CD4-positive, alpha-beta memory T cell (primary cell): ENCODE data around the gene CNNM3. TPM values are rescaled to one million over a fixed set of nuclear protein-coding genes. Genes with fewer than 3 reads are reported as not detected.
A peak's percentile ranks its signal among the peaks of the same experiment; 100 is the strongest.

Source experiments
- CTCF ChIA-PET: fragments of 350-600 bp; sonication (Branson Sonifier 250); formaldehyde crosslinking; loops from one replicate; lab custom pipeline; 2021; ENCODE audit warnings: inconsistent platforms; ENCODE audit not compliant: partially characterized antibody; lab: Charles Lee
- POLR2A ChIA-PET: fragments of 350-600 bp; sonication (Branson Sonifier 250); formaldehyde crosslinking; loops from one replicate; lab custom pipeline; 2021; ENCODE audit not compliant: partially characterized antibody; lab: Charles Lee
- DNase-seq, 5 donors: peaks; one replicate each; pipeline versions ENCODE4 v3.0.0 to v3.0.0-alpha.2; 2020 to 2022; ENCODE audit warnings: mixed read lengths in 1 of 5
- H3K27ac ChIP-seq: one replicate; pipeline ENCODE4 v1.7.0; 2013; ENCODE audit warnings: low read depth, low read length
- H3K27me3 ChIP-seq: 2 replicates; pipeline ENCODE4 v1.7.0; 2013; ENCODE audit warnings: mild to moderate bottlenecking, low read length, moderate library complexity; ENCODE audit not compliant: insufficient read depth
- H3K36me3 ChIP-seq: 2 replicates; pipeline ENCODE4 v1.7.0; 2013; ENCODE audit warnings: mild to moderate bottlenecking, low read length, moderate library complexity; ENCODE audit not compliant: insufficient read depth
- H3K4me1 ChIP-seq: 2 replicates; pipeline ENCODE4 v1.7.0; 2013; ENCODE audit warnings: mild to moderate bottlenecking, low read length, moderate library complexity; ENCODE audit not compliant: insufficient read depth
- H3K4me3 ChIP-seq, 2 donors: one replicate each; pipeline ENCODE4 v1.7.0; 2013; ENCODE audit warnings: low read length in 2 of 2, mild to moderate bottlenecking in 1 of 2
- H3K9me3 ChIP-seq, 2 donors: one replicate each; pipeline ENCODE4 v1.7.0; 2013; ENCODE audit warnings: low read length in 2 of 2, control low read depth in 1 of 2; ENCODE audit not compliant: control insufficient read depth in 1 of 2
- H3K27ac Mint-ChIP-seq, 7 donors: one replicate each; pipeline ENCODE4 v1.8.0; 2020 to 2021; ENCODE audit warnings: mixed read lengths in 7 of 7, mild to moderate bottlenecking in 6 of 7, inconsistent platforms in 3 of 7, moderate library complexity in 3 of 7
- H3K27me3 Mint-ChIP-seq, 2 donors: one replicate each; pipeline ENCODE4 v1.8.0; 2020 to 2021; ENCODE audit warnings: mixed read lengths in 2 of 2
- H3K36me3 Mint-ChIP-seq, 2 donors: one replicate each; pipeline ENCODE4 v1.8.0; 2020 to 2021; ENCODE audit warnings: mixed read lengths in 2 of 2, inconsistent platforms in 1 of 2, mild to moderate bottlenecking in 1 of 2
- H3K4me1 Mint-ChIP-seq, 4 donors: one replicate each; pipeline ENCODE4 v1.8.0; 2020 to 2021; ENCODE audit warnings: mixed read lengths in 4 of 4, mild to moderate bottlenecking in 1 of 4
- H3K4me3 Mint-ChIP-seq, 8 donors: one replicate each; pipeline ENCODE4 v1.8.0; 2020 to 2021; ENCODE audit warnings: mixed read lengths in 8 of 8, mild to moderate bottlenecking in 7 of 8, moderate library complexity in 6 of 8, inconsistent platforms in 3 of 8
- H3K9me3 Mint-ChIP-seq, 8 donors: one replicate each; pipeline ENCODE4 v1.8.0; 2020 to 2021; ENCODE audit warnings: mixed read lengths in 8 of 8, mild to moderate bottlenecking in 5 of 8, inconsistent platforms in 3 of 8, moderate library complexity in 1 of 8
- intact Hi-C: fragments of 100-400 bp; cut with micrococcal nuclease; formaldehyde crosslinking; loops from one replicate; pipeline ENCODE4 v1.15.1; 2023
- polyA plus RNA-seq, 2 donors: library from polyadenylated mRNA; unstranded; fragments of 300-500 nt; fragmentation: Illumina TruSeq; gene quantifications; one replicate each; pipeline ENCODE4 v1.2.3, GENCODE V29; 2021
- total RNA-seq, 2 experiments: library from RNA; stranded (reverse); gene quantifications; one replicate each; pipeline ENCODE4 v1.2.3, GENCODE V29; 2021

CNNM3 gene
- total and polyA plus RNA-seq, 4 experiments from 2014 or later = 3.7 to 57.4 (median 34.1) TPM

DNA sequence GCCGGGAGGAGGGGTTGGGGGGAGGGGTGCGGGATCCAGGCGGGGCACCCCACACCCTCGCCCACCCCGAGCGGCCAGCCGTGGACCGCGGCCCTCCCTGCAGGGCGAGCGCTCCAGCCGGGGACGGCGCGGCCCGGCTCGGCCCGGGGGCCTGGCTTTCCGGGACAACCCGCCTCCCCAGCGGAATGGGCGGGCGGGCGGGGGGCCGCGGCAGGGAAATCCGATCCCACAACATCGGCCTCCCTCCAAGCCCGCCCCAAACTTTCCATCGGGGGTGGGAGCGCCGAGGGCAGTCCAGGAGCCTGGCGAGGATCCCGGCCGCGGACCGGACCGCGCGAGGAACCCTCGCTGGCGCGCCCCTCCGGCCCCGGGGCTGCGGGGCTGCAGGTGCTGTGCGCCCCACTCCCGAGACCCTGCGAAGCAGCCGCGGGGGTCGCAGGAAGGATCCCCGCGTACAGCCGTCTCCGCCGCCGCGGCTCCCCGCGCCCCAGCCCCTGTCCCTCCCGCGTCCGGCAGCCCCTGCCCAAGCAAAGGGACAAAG is 53.3 kb downstream of the CNNM3 start:
- peak overlapping the region in 1 of 7 donors; percentile 94 for H3K27ac Mint-ChIP-seq
- H3K27me3 Mint-ChIP-seq = no peaks in the 10 kb centered on the region
- H3K4me3 ChIP-seq = peak overlapping the region in 1 of 2 donors; percentile 72
- H3K36me3 ChIP-seq = peaks cover 28% of the 10 kb centered on the region
- intact Hi-C loops = no loop called here
- peaks cover 33 to 64% (median 47%) of the 10 kb centered on the region in 4 donors for H3K4me1 Mint-ChIP-seq
- ChIA-PET POLR2A (interaction anchor here (0.9 to 9.8 kb wide), 17 partner anchors 10 to 331 kb away, joined by 3 to 161 read pairs (median 15); partner anchors contain the start of genes ANKRD36, ANKRD39 and ARID5A), CTCF (interaction anchor here (0.8 to 16.0 kb wide), 12 partner anchors 10 to 94 kb away, joined by 3 to 624 read pairs (median 4); partner anchors contain the start of gene ANKRD39)
- H3K9me3 Mint-ChIP-seq = no peaks in the 10 kb centered on the region
- H3K4me1 ChIP-seq = peaks cover 45% of the 10 kb centered on the region
- no peaks in the 10 kb centered on the region for H3K27me3 ChIP-seq
- no peaks in the 10 kb centered on the region for H3K9me3 ChIP-seq
- peak overlapping the region in 4 of 8 donors; percentile 44 to 93 (median 73) for H3K4me3 Mint-ChIP-seq
- peaks cover 6 to 37% of the 10 kb centered on the region in 2 donors for H3K36me3 Mint-ChIP-seq
- DNase-seq = no peak
- H3K27ac ChIP-seq = peak overlapping the region; percentile 71

DNA sequence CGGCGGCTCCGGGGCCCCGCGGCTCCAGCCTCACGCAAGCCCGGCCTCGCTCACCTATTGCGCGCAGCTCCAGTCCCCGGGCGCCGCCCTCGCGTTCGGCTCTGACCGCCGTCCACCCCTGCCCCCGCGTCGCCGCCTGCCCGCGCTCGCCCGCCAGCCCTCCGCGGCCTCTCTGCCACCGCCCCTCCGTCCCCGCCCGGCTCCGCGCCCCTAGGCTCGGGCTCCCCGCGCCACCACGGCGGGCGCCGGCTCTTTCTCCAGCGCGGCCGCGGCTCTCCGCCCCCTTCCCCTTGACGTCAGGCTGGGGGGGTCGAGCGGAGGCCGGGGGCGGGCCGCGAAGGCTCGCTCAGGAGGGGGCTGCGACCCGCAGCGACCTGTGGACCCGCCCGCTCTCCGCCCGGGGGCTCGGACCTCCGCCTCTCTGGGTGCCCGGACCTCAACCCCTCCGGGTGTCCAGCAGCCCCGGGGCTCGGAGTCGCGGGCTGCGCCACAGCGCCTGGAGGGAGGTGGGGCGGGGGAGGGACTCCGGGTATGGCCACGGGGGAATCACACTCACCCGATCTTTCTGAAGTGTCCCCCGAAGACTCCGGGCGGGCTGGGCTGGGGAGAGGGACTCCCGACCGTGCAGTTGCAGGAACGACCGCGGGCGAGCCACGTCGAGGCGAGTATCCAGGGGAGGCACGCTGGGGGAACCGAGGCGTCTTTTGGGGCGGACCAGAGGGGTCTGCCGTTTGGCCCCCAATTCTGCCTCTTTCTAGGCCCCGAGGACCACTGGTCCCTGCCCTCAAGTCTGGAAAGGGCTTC is 54.0 kb downstream of the CNNM3 start, which contains the start of gene SEMA4C:
Gene SEMA4C (minus strand): TSS at position 259 of the 804 bp plus-strand sequence. CDS start 2,194 bp downstream, outside the sequence.
- H3K4me1 ChIP-seq = peaks cover 51% of the 10 kb centered on the region
- no peaks in the 10 kb centered on the region for H3K9me3 ChIP-seq
- peaks cover 6 to 32% of the 10 kb centered on the region in 2 donors for H3K36me3 Mint-ChIP-seq
- intact Hi-C loops = loop anchor here (1.0 kb wide), 5 partner anchors 12 to 93 kb away; partner anchors contain the start of genes ANKRD39 and CNNM3
- peak within 1 kb of the TSS; percentile 88 to 98 (median 95) for H3K27ac Mint-ChIP-seq
- H3K9me3 Mint-ChIP-seq = no peaks in the 10 kb centered on the region
- H3K27me3 Mint-ChIP-seq = no peaks in the 10 kb centered on the region
- peak within 1 kb of the TSS; percentile 71 for H3K27ac ChIP-seq
- CTCF ChIA-PET = interaction anchor here (0.7 to 7.2 kb wide), 10 partner anchors 11 to 85 kb away, joined by 3 to 71 read pairs (median 6); partner anchors contain the start of gene ANKRD39
- H3K4me3 Mint-ChIP-seq = peak within 1 kb of the TSS; percentile 86 to 97 (median 92)
- DNase-seq = peak; percentile 68 to 78 (median 69)
- H3K4me1 Mint-ChIP-seq = peaks cover 35 to 71% (median 51%) of the 10 kb centered on the region in 4 donors
- H3K27me3 ChIP-seq = no peaks in the 10 kb centered on the region
- POLR2A ChIA-PET = interaction anchor here (0.8 to 9.8 kb wide), 20 partner anchors 11 to 332 kb away, joined by 3 to 161 read pairs (median 14); partner anchors contain the start of genes ANKRD36, ANKRD39 and ARID5A
- peak within 1 kb of the TSS; percentile 36 to 72 for H3K4me3 ChIP-seq
- peaks cover 21% of the 10 kb centered on the region for H3K36me3 ChIP-seq

DNA sequence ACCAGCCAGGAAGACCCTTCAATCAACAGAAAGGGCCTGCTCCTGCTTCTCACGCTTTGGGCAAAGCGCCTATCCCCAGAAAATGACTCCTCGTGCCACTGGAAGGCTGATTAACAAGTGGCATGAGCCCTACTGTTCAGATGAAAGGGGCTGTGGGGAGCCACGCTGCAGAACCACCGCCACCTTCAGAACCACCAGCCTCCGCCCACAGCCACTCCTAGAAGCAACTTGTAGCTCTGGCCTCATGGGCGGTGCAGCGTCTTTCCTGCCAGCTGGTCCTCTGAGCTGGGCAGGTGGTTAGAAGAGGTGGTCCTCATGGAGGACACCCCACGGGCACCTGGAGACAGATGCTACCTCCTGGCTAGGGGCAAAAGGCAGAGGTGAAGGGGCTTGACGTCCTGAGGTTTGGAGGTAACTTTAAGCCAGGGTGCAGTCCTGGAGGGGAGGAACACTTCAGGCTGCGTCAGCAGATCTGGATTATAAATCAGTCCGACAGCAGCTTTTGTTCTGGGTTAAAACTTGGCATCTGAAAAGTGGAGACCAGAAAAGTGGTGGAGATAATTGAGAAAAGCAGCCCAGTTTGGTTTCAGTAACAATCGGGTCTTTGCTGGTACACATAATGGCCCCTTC is 54.7 kb downstream of the CNNM3 start:
- Mint-ChIP-seq H3K4me1 (peaks cover 34 to 73% (median 49%) of the 10 kb centered on the region in 4 donors), H3K27ac (peak overlapping the region; percentile 88 to 98 (median 95)), H3K4me3 (peak overlapping the region; percentile 86 to 97 (median 92)), H3K36me3 (peaks cover 2 to 26% of the 10 kb centered on the region in 2 donors), H3K9me3 (no peaks in the 10 kb centered on the region), H3K27me3 (no peaks in the 10 kb centered on the region)
- Histone ChIP-seq H3K27ac (peak overlapping the region; percentile 71), H3K4me3 (peak overlapping the region; percentile 13 to 72), H3K27me3 (no peaks in the 10 kb centered on the region), H3K9me3 (no peaks in the 10 kb centered on the region), H3K36me3 (peaks cover 14% of the 10 kb centered on the region), H3K4me1 (peaks cover 51% of the 10 kb centered on the region)
- DNase-seq = peak; percentile 76 to 84 (median 80)
- intact Hi-C loops = loop anchor here (1.0 kb wide), 5 partner anchors 12 to 93 kb away; partner anchors contain the start of genes ANKRD39 and CNNM3
- ChIA-PET POLR2A (interaction anchor here (0.6 to 9.8 kb wide), 21 partner anchors 11 to 334 kb away, joined by 3 to 161 read pairs (median 4); partner anchors contain the start of genes ANKRD36, ANKRD39 and ARID5A), CTCF (interaction anchor here (0.7 to 7.2 kb wide), 15 partner anchors 8 to 241 kb away, joined by 3 to 71 read pairs (median 4); partner anchors contain the start of gene ANKRD39)

DNA sequence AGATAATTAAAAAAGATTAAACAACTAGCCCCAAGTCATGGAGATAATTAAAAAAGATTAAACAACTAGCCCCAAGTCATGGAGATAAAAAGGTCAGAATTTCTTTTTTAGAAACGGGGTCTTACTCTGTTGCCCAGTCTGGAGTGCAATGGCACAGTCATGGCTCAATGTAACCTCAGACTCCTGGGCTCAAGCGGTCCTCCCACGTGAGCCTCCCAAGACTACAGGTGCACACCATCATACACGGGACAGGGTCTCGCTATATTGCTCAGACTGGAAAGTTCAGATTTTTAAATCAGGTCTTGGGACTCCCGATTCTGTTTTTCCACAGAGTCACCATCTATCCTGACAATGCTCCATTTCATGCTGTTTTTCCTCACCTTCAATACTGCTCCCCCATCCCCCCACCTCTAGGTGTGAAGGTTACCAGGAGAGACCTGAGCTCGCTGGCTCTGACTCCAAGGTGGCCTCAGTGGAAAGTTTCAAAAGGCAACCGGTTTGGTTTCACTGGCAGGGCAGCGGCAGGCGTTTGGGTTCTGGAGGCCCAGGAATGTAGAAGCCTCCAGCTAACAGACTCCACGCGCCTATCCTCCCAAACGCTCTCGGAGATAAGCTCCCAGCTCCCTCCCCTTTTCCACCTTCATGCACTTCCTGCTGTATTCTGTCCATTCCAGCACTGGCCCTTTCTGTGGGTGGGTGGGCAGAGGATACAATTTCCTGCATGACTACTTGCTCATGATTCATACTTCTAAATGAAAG is 56.7 kb downstream of the CNNM3 start:
- H3K27me3 ChIP-seq = no peaks in the 10 kb centered on the region
- peaks cover 23 to 58% (median 38%) of the 10 kb centered on the region in 4 donors for H3K4me1 Mint-ChIP-seq
- peak overlapping the region in 2 of 8 donors; percentile 39 to 41 for H3K4me3 Mint-ChIP-seq
- H3K36me3 ChIP-seq = no peaks in the 10 kb centered on the region
- H3K36me3 Mint-ChIP-seq = peaks cover 0 to 12% of the 10 kb centered on the region in 2 donors
- CTCF ChIA-PET = interaction anchor here (0.9 to 7.2 kb wide), 5 partner anchors 10 to 82 kb away, joined by 3 to 71 read pairs (median 5); partner anchors contain the start of gene ANKRD39
- intact Hi-C loops = no loop called here
- no peaks in the 10 kb centered on the region for H3K9me3 ChIP-seq
- H3K27ac Mint-ChIP-seq = peak overlapping the region; percentile 30 to 88 (median 77)
- POLR2A ChIA-PET = interaction anchor here (1.0 to 9.8 kb wide), 9 partner anchors 9 to 90 kb away, joined by 3 to 161 read pairs (median 7); partner anchors contain the start of gene ANKRD39
- H3K4me1 ChIP-seq = peaks cover 34% of the 10 kb centered on the region
- no peaks in the 10 kb centered on the region for H3K27me3 Mint-ChIP-seq
- DNase-seq = no peak
- H3K9me3 Mint-ChIP-seq = no peaks in the 10 kb centered on the region
- H3K4me3 ChIP-seq = no peak overlapping the region
- no peak overlapping the region for H3K27ac ChIP-seq

DNA sequence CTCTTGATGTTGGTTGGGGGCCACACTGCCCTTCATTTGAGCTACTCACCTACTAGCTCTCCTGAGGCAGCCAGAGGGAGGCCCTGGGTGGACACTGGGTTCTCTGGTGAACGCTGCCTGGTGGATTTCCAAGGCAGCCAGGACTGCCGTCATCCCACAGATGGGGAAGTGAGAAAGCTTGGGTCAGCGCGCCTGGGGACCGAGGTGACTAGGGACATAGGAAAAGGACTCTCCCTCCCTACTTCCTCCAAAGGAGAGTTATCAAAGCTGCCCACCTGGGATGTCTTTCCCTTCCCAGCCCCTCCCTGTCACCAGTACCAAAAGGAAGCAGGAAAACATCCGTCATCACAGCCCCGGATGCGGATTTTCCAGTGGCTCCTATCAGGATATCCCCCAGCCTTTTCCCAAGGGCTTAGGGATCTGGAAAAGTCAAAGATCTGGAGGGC is 57.6 kb downstream of the CNNM3 start:
- peaks cover 30% of the 10 kb centered on the region for H3K4me1 ChIP-seq
- Mint-ChIP-seq H3K36me3 (peaks cover 0 to 7% of the 10 kb centered on the region in 2 donors), H3K27me3 (no peaks in the 10 kb centered on the region), H3K9me3 (no peaks in the 10 kb centered on the region), H3K4me1 (peaks cover 23 to 52% (median 37%) of the 10 kb centered on the region in 4 donors), H3K27ac (peak overlapping the region in 3 of 7 donors; percentile 52 to 84 (median 82)), H3K4me3 (no peak overlapping the region)
- H3K4me3 ChIP-seq = no peak overlapping the region
- no peaks in the 10 kb centered on the region for H3K36me3 ChIP-seq
- intact Hi-C loops = no loop called here
- H3K9me3 ChIP-seq = no peaks in the 10 kb centered on the region
- DNase-seq = no peak
- no peaks in the 10 kb centered on the region for H3K27me3 ChIP-seq
- POLR2A ChIA-PET = interaction anchor here (1.0 to 9.8 kb wide), 7 partner anchors 8 to 77 kb away, joined by 3 to 121 read pairs (median 6); no protein-coding TSS in a partner anchor
- CTCF ChIA-PET = interaction anchor here (0.9 to 7.2 kb wide), 5 partner anchors 9 to 238 kb away, joined by 3 to 71 read pairs (median 5); partner anchors contain the start of gene ANKRD39
- H3K27ac ChIP-seq = no peak overlapping the region
